GM23248 (cell line): ENCODE results near the gene MEFV.

Source experiments
- EZH2 ChIP-seq: fragments of 200-600 bp; sonication (generic); IDR thresholded peaks from 2 replicates; pipeline ENCODE4 v1.6.1; 2018; ENCODE audit warnings: antibody characterized with exemption, mild to moderate bottlenecking; ENCODE audit not compliant: insufficient read depth, poor library complexity, severe bottlenecking
- EZH2phosphoT487 ChIP-seq: fragments of 200-600 bp; sonication (generic); IDR thresholded peaks from 2 replicates; pipeline ENCODE4 v1.6.1; 2018; ENCODE audit warnings: antibody characterized with exemption, moderate library complexity, mild to moderate bottlenecking, low read depth; ENCODE audit not compliant: insufficient read depth

- TF ChIP-seq EZH2phosphoT487 (no peak), EZH2 (no peak)
Measured at GRCh38 chr16:3246002-3246401, 10.4 kb downstream of the MEFV start.
